ENCODE measurements around the gene ARHGEF1. TPM values are rescaled to one million over a fixed set of nuclear protein-coding genes. Genes with fewer than 3 reads are reported as not detected.
"Not testable (repeated sequence)": the region's sequence is repeated elsewhere in the genome, so short reads cannot be mapped to it uniquely, and the experiment has no call there.

The ARHGEF1 gene
- total RNA-seq, 1 donor from 2014 or later, result 37.4 TPM

GRCh38 chr19:41928221-41928683, 45.3 kb downstream of the ARHGEF1 start, which contains the start of gene ERFL:
TSS of gene ERFL (minus strand) at chr19:41928449. CDS start at chr19:41912919, 15,530 bp downstream.
- DNase-seq (ENCODE audit: low spot score) (no peak), ATAC-seq (peak; percentile 12)

DNA sequence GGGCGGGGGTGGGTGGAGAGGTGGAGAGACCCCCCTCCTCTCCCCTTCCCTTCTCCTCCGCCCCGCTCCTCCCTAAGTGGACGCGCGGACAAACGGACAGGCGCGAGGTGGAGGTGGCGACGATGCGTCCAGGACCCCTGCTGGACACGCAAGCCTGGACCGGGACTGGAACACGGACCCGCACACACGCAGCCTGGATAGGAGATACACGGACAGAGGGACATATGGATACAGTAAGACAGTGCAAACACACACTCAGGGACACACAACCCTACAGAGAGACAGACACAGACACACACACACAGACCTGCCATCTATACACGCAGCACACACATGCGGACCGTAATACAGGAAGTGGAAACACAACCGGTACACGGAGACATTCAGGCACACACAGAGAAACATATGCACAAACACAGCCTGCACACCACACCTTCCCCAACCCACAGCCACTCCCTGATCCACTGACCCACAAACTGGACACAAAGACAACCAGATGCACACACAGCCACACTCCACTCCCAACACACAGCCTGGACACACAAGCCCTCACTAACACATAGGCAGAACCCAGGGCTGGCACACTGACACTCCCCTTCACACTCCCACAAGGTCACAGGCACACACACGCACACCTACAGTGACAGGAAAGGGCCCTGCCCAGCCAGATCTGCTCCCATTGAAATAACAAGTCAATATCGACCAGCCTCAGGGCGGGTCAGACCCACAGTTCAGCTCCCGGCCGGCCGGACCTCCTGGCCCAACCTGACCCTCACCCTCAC, 46.0 kb downstream of the ARHGEF1 start:
- DNase-seq (ENCODE audit: low spot score), result no peak
- ATAC-seq, result peak; percentile 59

DNA sequence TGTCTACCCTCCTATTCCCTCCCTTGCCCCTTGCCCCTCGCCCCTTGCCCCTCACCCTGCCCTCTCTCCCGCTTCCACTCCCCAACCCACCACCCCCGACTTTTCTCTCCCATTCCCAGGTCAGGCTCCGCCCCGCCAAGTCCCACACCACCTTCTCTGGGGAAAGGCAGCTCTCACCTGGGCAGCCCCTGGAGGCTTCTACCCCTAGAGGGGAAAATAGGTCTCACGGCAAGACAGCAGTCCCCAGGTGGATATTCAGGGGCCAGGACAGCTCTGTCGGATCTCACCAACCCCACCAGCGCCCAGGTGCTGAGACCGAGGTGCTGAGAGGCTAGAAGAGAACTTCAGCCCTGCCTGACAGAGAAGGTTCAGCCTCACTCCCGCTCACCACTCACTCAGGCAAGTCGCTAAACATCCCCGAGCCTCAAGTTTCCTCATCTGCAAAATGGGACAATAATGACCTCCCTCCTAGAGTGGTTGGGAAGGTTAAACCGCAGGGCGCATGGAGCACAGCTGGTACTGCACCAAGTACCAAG, 46.6 kb downstream of the ARHGEF1 start:
- no peak for DNase-seq (ENCODE audit: low spot score)
- no peak for ATAC-seq

- ATAC-seq (no peak), DNase-seq (ENCODE audit: low spot score) (no peak)
These were observed 47.3 kb downstream of the ARHGEF1 start for GRCh38 chr19:41930322-41930722.

DNA sequence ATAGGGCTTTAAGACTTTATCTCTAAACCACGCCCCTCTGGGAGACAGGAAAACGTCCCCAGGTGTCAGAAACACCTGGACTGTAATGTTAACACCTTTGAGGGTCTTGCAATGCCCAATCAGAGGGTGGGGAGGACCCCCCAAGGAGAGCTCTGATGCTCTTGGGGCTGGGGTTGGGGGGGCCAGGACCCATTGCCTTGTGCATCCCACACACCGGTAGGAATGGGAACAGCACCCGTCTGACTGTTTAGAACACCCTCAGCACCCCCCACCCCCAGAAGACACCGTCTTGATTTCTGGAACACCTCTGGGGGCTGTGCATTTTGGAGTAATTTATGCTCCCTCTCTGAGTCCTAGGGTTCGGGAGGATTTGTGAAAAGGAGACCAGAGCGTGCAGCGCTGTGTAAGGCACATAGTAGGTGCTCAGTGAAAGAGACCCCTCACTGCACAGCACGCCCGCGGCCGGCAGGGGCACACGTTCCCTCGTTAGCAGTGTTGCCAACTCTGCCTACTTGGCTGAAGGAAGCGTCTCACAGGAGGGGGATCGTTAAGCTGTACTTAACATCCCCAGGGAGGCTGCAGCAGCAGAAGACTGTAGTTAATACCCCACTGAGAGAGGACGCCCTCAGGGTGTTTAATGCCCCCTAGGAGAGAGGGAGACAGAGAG, 48.1 kb downstream of the ARHGEF1 start:
- DNase-seq (ENCODE audit: low spot score), result no peak
- ATAC-seq, result no peak

GRCh38 chr19:41932259-41932719, 49.3 kb downstream of the ARHGEF1 start:
- no peak for DNase-seq (ENCODE audit: low spot score)
- no peak for ATAC-seq

GRCh38 chr19:41932720-41933332, 49.8 kb downstream of the ARHGEF1 start:
- no peak for ATAC-seq
- DNase-seq (ENCODE audit: low spot score), result no peak

DNA sequence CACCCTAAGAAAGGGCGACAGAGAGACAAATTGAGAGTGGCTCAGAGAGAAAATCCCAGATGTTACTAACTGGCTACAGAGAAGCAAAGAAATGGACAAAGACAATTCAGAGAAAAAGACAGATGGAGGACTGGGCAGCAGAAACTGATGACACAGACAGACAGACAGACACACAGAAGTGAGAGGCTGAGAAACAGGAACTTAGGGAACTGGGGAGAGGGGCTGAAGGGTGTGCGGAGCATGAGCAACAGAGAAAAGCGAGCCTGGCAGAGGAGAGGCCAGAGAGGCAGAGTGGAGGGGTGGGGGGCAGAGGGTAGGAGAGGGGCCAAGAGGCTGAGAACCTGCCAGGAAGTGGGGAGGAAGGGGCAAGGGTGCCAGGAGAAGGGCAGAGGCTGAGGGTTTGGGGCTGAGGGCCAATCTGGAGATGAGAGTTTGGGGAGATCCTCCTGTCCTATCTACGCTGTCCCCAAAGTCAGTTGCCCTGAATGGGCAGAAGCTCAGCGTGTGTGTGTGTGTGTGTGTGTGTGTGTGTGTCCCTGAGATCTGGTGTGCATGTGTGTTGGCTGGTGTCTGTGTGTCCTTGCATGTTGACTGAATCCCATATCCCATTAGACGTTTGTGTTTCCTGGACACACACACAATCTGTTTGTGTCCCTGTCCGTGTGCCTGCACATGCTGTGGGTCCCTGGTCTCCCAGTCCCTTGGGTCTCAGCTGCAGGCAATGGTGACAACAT, 50.9 kb downstream of the ARHGEF1 start:
- ATAC-seq, result no peak
- no peak for DNase-seq (ENCODE audit: low spot score)

DNA sequence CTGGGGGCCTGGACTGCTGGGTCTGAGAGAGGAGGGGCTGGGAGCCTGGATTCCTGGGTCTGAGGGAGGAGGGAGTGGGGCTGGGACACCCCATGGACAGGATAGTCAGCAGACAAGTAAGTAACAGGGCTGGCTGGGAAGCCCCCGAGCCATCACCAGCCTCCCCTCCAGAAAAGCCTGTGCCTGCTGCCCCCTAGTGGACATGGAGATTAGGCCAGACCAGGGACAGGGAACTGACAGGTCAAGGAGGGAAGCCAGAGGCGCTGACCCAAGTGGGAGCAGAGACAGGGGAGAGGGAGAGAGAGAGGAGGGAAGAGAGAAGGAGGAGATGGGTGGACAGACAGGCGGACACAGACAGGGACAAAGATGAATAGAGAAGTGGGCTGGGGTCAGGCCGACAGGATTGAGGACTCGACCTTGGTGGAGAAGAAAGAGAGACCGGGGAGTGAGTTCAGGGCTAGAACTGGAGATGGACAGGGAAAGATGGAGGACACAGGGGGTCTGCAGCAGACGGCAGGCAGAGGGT, 51.9 kb downstream of the ARHGEF1 start:
- peak; percentile 58 for DNase-seq (ENCODE audit: low spot score)
- ATAC-seq, result peak; percentile 88

- no peak for DNase-seq (ENCODE audit: low spot score)
- ATAC-seq, result no peak
These were observed 52.9 kb downstream of the ARHGEF1 start for GRCh38 chr19:41935760-41936415.

- DNase-seq (ENCODE audit: low spot score) (no peak), ATAC-seq (no peak)
These were observed 53.4 kb downstream of the ARHGEF1 start for GRCh38 chr19:41936416-41936850.

- ATAC-seq, result no peak
These were observed 54.0 kb downstream of the ARHGEF1 start for GRCh38 chr19:41936961-41937360.

DNA sequence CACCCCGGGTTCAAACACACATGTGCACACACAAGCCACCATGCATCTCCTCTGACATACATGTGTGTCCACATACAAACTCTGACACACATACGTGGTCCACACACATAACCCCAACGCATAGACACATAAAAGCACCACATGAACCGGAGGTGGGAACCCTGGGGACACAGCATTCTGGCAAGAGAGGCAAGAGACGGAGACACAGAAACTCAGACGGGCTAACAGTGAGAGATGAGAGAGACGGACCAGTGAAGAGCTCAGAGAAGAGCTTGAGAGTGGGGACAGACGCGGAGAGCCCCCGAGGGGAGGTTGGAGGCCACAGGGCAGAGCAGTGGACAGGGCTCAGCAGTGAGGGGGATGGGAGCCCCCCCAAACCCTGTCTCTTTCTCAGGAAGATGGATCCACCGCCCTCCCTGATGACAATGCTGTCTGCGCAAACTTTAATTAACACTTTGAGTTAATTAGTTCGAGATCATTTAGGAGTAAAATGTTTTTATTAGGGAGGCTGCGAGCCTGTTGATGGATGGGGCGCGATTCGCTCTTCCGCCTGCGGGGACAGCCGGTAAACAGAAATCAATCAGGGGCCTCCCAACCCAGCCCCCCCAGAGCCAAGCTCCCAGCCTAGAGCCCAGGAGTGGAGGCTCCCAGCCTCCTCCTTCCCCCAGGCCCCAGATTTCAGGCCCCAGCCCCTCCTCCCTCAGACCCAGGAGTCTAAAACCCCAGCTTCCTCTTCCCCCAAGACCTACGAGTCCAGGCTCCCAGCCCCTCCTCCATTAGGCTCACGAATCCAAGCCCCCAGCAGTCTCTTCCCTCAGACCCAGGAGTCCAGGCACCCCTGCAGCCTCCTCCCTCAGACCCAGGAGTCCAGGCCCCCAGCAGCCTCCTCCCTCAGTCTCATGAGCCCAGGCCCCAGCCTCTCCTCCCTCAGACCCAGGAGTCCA, 54.8 kb downstream of the ARHGEF1 start:
- DNase-seq (ENCODE audit: low spot score), result no peak
- no peak for ATAC-seq

More at GRCh38 chr19:41936961-41937360, 54.0 kb downstream of the ARHGEF1 start:
- no peak for DNase-seq (ENCODE audit: low spot score)

DNA sequence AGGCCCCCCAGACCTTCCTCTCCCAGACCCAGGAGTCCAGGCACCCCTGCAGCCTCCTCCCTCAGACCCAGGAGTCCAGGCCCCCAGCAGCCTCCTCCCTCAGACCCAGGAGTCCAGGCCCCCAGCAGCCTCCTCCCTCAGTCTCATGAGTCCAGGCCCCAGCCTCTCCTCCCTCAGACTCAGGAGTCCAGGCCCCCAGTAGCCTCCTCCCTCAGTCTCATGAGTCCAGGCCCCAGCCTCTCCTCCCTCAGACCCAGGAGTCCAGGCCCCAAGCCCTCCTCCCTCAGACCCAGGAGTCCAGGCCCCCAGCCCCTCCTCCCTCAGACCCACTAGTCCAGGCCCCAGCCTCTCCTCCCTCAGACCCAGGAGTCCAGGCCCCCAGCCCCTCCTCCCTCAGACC, 56.2 kb downstream of the ARHGEF1 start:
- not testable (repeated sequence) for ATAC-seq

DNA sequence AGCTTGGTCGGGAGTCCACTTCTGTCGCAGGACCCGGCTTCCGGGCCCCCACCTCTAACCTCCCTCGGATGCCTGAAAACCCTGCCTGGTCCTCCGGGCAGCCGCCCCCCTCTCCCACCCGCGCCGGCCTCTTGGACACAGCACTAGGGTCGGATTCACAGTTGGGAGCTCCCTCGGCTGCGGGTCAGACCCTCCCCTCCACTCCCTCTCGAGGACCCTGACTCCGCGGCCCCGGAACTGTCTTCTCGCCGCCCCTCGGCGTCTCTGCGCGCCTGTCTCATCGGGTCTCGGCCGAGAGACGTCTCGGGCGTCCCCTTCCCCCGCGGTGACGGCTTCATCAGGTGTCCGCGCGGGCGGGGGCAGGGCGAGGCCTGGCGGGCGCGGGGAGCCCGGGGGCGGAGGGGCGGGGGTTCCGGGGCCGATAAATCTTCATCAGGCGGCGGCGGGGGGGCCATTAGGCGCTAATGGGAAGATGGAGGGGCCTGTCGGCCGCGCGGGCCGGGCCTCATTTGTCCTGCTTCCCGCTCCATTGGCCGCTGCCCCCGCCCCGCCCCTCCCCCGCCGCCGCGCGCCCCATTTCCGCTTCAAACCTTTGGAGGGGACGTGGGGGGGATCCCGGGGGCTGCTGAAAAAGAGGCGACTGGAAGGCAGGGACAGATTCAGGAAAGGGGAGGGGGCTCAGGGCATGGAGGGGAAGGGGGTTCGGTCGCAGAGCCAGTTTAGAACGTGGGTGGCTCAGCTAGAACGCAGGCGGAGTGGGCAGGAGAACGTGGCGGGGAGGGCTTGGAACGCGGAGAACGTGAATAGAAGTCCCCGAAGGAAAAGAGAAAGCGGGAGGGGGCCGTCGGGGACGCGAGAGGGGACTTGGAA, 57.1 kb downstream of the ARHGEF1 start:
- DNase-seq (ENCODE audit: low spot score) (no peak), ATAC-seq (no peak)

More for the DNA sequence above, 56.2 kb downstream of the ARHGEF1 start:
- not testable (repeated sequence) for DNase-seq (ENCODE audit: low spot score)

GRCh38 chr19:41940731-41941409, 57.9 kb downstream of the ARHGEF1 start:
- no peak for ATAC-seq
- no peak for DNase-seq (ENCODE audit: low spot score)

All from left lobe of liver (tissue), 2 donors.